Kidney (tissue), 14 donors: ENCODE results near the gene NPR3. TPM values are rescaled to one million over a fixed set of nuclear protein-coding genes. Genes with fewer than 3 reads are reported as not detected.

ENCODE experiments used
- DNase-seq, 5 donors: peaks; one replicate each; pipeline ENCODE4 v3.0.0-alpha.2; 2013 to 2020
- FAIRE-seq: peaks from 2 replicates; lab custom pipeline; 2012; peaks lifted over from hg19 to GRCh38; lab: Jason Lieb, UNC
- H3K27ac ChIP-seq, 2 donors: one replicate each; pipeline ENCODE4 v1.7.0; 2013; ENCODE audit warnings: low read depth in 2 of 2, low read length in 2 of 2, inconsistent platforms in 1 of 2
- H3K27me3 ChIP-seq: one replicate; pipeline ENCODE4 v1.7.1; 2013; ENCODE audit warnings: low read length, inconsistent platforms; ENCODE audit not compliant: control insufficient read depth, insufficient read depth
- H3K36me3 ChIP-seq, 3 donors: one replicate each; pipeline versions ENCODE4 v1.7.0 to v1.7.1; 2013; ENCODE audit warnings: low read length in 3 of 3, control low read depth in 1 of 3, inconsistent platforms in 1 of 3; ENCODE audit not compliant: insufficient read depth in 3 of 3, control insufficient read depth in 2 of 3
- H3K4me1 ChIP-seq, 3 donors: one replicate each; pipeline versions ENCODE4 v1.7.0 to v1.7.1; 2013; ENCODE audit warnings: low read length in 3 of 3, inconsistent platforms in 1 of 3, low read depth in 1 of 3; ENCODE audit not compliant: control insufficient read depth in 2 of 3, insufficient read depth in 2 of 3
- H3K4me3 ChIP-seq, 3 donors: one replicate each; pipeline versions ENCODE4 v1.7.0 to v1.8.1; 2013; ENCODE audit warnings: low read length in 3 of 3, control low read depth in 1 of 3, inconsistent platforms in 1 of 3
- H3K9ac ChIP-seq, 3 donors: one replicate each; pipeline versions ENCODE4 v1.7.0 to v1.7.1; 2013; ENCODE audit warnings: low read length in 3 of 3, control low read depth in 1 of 3, inconsistent platforms in 1 of 3
- H3K9me3 ChIP-seq, 3 donors: one replicate each; pipeline versions ENCODE4 v1.7.0 to v1.7.1; 2013; ENCODE audit warnings: low read length in 3 of 3, control low read depth in 1 of 3, inconsistent platforms in 1 of 3; ENCODE audit not compliant: control insufficient read depth in 2 of 3, insufficient read depth in 1 of 3
- intact Hi-C: fragments of 100-400 bp; cut with DNase I; formaldehyde crosslinking; loops from one replicate; pipeline ENCODE4 v1.11.1; 2022
- polyA plus RNA-seq: library from polyadenylated mRNA; stranded (reverse); fragments of 350-450 nt; fragmentation: Illumina TruSeq; extraction: RNeasy Lipid Tissue Mini Kit (QIAGEN cat#74804); gene quantifications from one replicate; pipeline ENCODE4 v1.2.3, GENCODE V29; 2014; ENCODE audit warnings: low read depth, low replicate concordance; ENCODE audit not compliant: insufficient read depth
- total RNA-seq: library from RNA; stranded (reverse); fragmentation: NEBNext Ultra II Directional; extraction: Animal tissue kit (Norgen Biotek cat#: 25700); gene quantifications from one replicate; pipeline ENCODE4 v1.2.1, GENCODE V29; 2021
- TF ChIP-seq, protein P1 (sequence below): IDR thresholded peaks from 3 replicates; pipeline ENCODE4 v1.5.1; 2012; ENCODE audit warnings: mild to moderate bottlenecking, moderate library complexity, borderline replicate concordance; ENCODE audit not compliant: insufficient read depth; ENCODE audit errors: extremely low read depth
- donor health status: control.
- donor health status: control.
- donor health status: control.
- donor health status: control.
- donor health status: control.
- donor health status: DM: yes; HTN: yes; CAD: no.
- donor health status: Normal renal cell carcinoma (clear cell type).

Gene NPR3
- total and polyA plus RNA-seq, 2 donors from 2014 or later, result 12.5 to 33.7 TPM

DNA sequence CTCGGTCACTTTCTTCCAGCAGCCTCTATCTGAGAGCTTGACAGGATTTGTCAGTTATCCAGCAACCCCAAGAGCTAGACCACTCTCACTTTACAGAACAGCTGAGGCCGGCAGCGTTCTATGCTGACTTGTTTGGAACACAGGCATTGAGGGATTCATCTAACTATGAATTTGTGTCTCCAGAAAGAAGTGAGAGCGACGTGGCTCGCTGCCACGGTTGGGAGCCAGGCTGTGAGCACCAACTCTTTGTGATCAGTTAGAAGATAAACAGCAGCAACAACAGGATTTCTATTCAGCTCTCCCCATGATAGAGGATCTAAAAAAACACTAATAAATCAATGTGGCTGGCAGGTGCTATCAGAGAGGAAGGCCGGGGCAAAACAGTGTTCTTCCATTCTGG is 58.6 kb downstream of the NPR3 start:
- no peak overlapping the region for H3K27ac ChIP-seq
- no peak overlapping the region for H3K4me3 ChIP-seq
- TF ChIP-seq, protein P1, sequence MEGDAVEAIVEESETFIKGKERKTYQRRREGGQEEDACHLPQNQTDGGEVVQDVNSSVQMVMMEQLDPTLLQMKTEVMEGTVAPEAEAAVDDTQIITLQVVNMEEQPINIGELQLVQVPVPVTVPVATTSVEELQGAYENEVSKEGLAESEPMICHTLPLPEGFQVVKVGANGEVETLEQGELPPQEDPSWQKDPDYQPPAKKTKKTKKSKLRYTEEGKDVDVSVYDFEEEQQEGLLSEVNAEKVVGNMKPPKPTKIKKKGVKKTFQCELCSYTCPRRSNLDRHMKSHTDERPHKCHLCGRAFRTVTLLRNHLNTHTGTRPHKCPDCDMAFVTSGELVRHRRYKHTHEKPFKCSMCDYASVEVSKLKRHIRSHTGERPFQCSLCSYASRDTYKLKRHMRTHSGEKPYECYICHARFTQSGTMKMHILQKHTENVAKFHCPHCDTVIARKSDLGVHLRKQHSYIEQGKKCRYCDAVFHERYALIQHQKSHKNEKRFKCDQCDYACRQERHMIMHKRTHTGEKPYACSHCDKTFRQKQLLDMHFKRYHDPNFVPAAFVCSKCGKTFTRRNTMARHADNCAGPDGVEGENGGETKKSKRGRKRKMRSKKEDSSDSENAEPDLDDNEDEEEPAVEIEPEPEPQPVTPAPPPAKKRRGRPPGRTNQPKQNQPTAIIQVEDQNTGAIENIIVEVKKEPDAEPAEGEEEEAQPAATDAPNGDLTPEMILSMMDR, result no peak
- no peaks in the 10 kb centered on the region for H3K9me3 ChIP-seq
- DNase-seq (no peak), FAIRE-seq (no peak)
- H3K36me3 ChIP-seq, result peaks cover 0 to 32% (median 6%) of the 10 kb centered on the region in 3 donors
- H3K9ac ChIP-seq, result no peak overlapping the region
- H3K4me1 ChIP-seq, result peaks cover 0 to 25% (median 12%) of the 10 kb centered on the region in 3 donors
- intact Hi-C loops, result no loop called here
- H3K27me3 ChIP-seq, result no peaks in the 10 kb centered on the region

GRCh38 chr5:32770444-32770843 is 59.3 kb downstream of the NPR3 start:
- H3K4me1 ChIP-seq, result peaks cover 0 to 25% (median 12%) of the 10 kb centered on the region in 3 donors
- no peak for DNase-seq
- TF ChIP-seq, protein P1, result no peak
- intact Hi-C loops, result no loop called here
- H3K36me3 ChIP-seq, result peaks cover 0 to 28% (median 3%) of the 10 kb centered on the region in 3 donors
- H3K27me3 ChIP-seq, result no peaks in the 10 kb centered on the region
- H3K9ac ChIP-seq, result no peak overlapping the region
- FAIRE-seq, result no peak
- H3K27ac ChIP-seq, result no peak overlapping the region
- no peak overlapping the region for H3K4me3 ChIP-seq
- H3K9me3 ChIP-seq, result no peaks in the 10 kb centered on the region

DNA sequence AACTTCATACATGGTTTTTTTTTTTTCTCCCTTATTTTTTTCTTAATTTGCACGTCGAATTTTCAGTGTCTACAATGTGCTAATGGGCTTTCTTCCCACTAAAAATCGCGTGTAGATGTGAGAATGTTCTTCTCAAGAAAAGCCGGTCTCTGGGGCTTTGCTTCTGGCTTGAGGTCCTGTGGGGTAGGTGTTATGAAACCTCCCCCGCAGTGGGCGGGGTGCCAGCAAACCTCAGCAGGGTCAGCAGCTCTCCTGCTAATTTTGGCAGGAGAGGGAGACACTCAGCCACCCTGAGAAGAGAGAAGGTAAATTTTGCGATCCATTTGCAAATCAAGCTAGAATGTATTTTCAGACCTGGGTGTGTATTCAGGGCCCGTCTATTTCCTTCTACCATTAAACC is 59.9 kb downstream of the NPR3 start:
- no peak for DNase-seq
- Histone ChIP-seq H3K36me3 (peaks cover 0 to 27% (median 3%) of the 10 kb centered on the region in 3 donors), H3K27me3 (no peaks in the 10 kb centered on the region), H3K9me3 (no peaks in the 10 kb centered on the region), H3K4me3 (no peak overlapping the region), H3K27ac (peak overlapping the region; percentile 28 to 33), H3K9ac (no peak overlapping the region), H3K4me1 (peaks cover 0 to 25% (median 12%) of the 10 kb centered on the region in 3 donors)
- no peak for FAIRE-seq
- intact Hi-C loops, result no loop called here
- TF ChIP-seq, protein P1, result no peak

DNA sequence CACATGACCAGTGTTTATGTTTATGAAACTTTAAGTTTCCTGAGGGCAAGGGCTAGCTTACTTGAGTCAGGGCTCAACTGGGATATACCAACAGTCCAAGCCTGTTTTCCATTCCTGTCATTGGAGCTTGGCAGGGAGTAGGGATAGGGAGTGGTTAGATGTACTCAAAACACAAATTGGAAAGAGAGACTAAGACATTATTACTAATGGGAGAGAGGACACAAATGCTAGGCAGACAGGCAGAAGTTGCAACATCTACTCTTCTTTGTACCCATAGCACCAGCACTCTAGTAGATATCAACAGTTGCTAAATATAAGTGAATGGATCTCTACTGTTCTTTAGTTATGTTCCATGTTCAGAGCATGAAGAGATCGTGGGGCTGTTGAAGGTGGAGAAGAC is 62.8 kb downstream of the NPR3 start:
- Histone ChIP-seq H3K4me3 (no peak overlapping the region), H3K4me1 (peaks cover 0 to 18% (median 12%) of the 10 kb centered on the region in 3 donors), H3K27ac (no peak overlapping the region), H3K36me3 (peaks cover 0 to 17% (median 0%) of the 10 kb centered on the region in 3 donors), H3K9me3 (no peaks in the 10 kb centered on the region), H3K27me3 (no peaks in the 10 kb centered on the region), H3K9ac (no peak overlapping the region)
- intact Hi-C loops, result no loop called here
- DNase-seq (no peak), FAIRE-seq (no peak)
- TF ChIP-seq, protein P1, result no peak
